ENCODE results near the gene SUMO2.

Gene SUMO2

DNA sequence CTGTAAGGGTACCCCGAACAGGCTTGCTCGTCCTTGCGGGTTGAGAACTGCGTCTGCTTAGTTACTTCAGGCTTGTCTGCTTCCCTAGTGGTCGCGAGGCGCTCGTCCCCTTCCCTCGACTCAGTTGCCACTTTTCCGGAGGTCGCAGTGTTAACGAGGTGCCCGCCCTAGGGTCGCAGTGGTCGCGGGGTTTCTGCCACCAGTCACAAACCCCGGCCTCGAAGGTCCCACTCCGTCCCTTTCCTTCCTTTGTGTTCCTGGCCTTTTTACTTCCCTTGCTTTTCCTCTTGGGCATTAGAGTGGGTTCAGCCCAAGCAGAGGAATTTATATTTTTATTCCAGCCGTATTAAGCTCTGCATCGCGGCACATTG, 23.0 kb upstream of the SUMO2 start:
- ATAC-seq, result peak; percentile 9
- TF ChIP-seq PPARA (CRISPR knock-in tag; IDR thresholded peaks at IDR 0.05; ENCODE audit: borderline replicate concordance) (no peak), ZFP3 (CRISPR knock-in tag; IDR thresholded peaks at IDR 0.05) (no peak), CSDC2 (CRISPR knock-in tag; IDR thresholded peaks at IDR 0.05) (no peak), ZNF70 (CRISPR knock-in tag; IDR thresholded peaks at IDR 0.05) (no peak), ZFP30 (CRISPR knock-in tag; IDR thresholded peaks at IDR 0.05) (no peak), ARNTL (CRISPR knock-in tag; IDR thresholded peaks at IDR 0.05; ENCODE audit: borderline replicate concordance, low read depth) (no peak)
- TF ChIP-seq, protein P1, sequence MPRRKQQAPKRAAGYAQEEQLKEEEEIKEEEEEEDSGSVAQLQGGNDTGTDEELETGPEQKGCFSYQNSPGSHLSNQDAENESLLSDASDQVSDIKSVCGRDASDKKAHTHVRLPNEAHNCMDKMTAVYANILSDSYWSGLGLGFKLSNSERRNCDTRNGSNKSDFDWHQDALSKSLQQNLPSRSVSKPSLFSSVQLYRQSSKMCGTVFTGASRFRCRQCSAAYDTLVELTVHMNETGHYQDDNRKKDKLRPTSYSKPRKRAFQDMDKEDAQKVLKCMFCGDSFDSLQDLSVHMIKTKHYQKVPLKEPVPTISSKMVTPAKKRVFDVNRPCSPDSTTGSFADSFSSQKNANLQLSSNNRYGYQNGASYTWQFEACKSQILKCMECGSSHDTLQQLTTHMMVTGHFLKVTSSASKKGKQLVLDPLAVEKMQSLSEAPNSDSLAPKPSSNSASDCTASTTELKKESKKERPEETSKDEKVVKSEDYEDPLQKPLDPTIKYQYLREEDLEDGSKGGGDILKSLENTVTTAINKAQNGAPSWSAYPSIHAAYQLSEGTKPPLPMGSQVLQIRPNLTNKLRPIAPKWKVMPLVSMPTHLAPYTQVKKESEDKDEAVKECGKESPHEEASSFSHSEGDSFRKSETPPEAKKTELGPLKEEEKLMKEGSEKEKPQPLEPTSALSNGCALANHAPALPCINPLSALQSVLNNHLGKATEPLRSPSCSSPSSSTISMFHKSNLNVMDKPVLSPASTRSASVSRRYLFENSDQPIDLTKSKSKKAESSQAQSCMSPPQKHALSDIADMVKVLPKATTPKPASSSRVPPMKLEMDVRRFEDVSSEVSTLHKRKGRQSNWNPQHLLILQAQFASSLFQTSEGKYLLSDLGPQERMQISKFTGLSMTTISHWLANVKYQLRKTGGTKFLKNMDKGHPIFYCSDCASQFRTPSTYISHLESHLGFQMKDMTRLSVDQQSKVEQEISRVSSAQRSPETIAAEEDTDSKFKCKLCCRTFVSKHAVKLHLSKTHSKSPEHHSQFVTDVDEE (CRISPR knock-in tag; IDR thresholded peaks at IDR 0.05), result no peak

DNA sequence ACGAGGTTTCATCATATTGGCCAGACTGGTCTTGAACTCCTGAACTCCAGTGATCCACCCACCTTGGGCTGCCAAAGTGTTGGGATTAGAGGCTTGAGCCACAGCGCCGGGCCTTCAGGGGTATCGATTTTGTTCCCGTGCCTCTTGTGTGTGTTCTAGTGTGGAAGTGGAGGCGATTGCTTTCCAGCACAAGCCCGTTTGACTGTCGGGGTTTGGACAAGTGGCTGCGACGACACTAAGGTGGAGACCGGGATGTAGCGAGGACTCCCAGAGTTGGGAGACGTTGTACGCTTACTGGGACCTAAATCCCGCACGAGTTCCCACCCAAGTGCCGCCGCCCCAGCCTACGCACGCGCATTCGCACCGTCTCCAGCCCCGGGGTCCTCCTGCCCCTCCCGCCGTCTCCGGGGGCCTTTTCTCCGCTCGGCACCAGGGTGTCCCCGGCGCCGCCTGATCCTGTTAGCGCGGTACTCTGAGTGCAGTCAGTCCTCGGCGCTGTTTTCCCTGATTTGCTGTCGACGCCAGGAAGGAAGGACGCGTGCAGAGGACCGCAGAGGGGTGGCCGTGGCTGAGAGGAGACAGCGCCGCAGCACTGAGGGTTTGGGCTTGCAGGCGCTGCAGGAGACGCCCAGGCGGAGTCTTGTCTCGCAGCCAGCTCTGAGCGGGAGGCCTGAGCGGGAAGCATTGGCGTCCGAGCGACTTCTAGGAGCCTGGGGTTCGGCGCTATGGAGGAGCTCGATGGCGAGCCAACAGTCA, 22.5 kb upstream of the SUMO2 start, which contains the start of gene NUP85:
TSS of gene NUP85 (plus strand) at position 643 of the 756 bp plus-strand sequence. CDS start at position 726, 83 bp downstream.
- TF ChIP-seq, protein P1 (CRISPR knock-in tag; IDR thresholded peaks at IDR 0.05), result 0 out of 2 replicates have a peak, but pooled peaks have one; percentile 49
- TF ChIP-seq ZNF70 (CRISPR knock-in tag; IDR thresholded peaks at IDR 0.05), result 0 out of 2 replicates have a peak, but pooled peaks have one; percentile 9
- TF ChIP-seq, protein P2, sequence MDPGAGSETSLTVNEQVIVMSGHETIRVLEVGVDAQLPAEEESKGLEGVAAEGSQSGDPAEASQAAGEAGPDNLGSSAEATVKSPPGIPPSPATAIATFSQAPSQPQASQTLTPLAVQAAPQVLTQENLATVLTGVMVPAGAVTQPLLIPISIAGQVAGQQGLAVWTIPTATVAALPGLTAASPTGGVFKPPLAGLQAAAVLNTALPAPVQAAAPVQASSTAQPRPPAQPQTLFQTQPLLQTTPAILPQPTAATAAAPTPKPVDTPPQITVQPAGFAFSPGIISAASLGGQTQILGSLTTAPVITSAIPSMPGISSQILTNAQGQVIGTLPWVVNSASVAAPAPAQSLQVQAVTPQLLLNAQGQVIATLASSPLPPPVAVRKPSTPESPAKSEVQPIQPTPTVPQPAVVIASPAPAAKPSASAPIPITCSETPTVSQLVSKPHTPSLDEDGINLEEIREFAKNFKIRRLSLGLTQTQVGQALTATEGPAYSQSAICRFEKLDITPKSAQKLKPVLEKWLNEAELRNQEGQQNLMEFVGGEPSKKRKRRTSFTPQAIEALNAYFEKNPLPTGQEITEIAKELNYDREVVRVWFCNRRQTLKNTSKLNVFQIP (CRISPR knock-in tag; IDR thresholded peaks at IDR 0.05; ENCODE audit: borderline replicate concordance, low read depth), result 0 out of 2 replicates have a peak, but pooled peaks have one; percentile 26
- TF ChIP-seq ZNF8 (CRISPR knock-in tag; IDR thresholded peaks at IDR 0.05), result no peak
- peak; percentile 89 for ATAC-seq

DNA sequence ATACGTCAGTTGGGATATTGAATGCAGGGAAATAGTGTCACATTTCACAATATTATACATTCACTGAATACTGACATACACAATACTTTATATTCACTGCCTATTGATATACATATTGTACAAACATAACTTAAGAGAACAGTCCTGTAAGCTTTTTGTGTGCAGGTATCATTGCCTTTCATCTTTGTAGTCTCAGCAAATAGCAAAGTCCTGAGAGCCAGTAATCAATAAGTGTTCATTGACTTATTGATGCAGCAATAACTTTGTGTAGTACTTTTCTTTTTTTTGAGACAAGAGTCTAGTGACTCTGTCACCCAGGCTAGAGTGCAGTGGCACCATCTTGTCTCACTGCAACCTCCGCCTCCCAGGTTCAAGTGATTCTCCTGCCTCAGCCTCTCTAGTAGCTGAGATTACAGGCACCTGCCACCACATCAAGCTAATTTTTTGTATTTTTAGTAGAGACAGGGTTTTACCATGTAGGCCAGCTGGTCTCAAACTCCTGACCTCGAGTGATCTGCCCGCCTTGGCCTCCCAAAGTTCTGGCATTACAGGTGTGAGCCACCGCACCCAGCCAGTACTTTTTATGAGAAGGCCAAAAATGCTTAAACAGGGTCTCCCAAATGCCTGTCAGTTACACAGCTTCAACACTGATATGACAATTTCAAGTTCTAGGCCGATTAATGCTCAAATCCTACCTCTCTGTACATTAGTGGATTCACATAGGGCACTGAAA, 17.3 kb upstream of the SUMO2 start:
- ATAC-seq, result no peak
- TF ChIP-seq PPARA (CRISPR knock-in tag; IDR thresholded peaks at IDR 0.05; ENCODE audit: borderline replicate concordance), result no peak
- TF ChIP-seq TCF4 (CRISPR knock-in tag; IDR thresholded peaks at IDR 0.05; ENCODE audit: borderline replicate concordance), result no peak
- no peak for TF ChIP-seq BACH2 (CRISPR knock-in tag; IDR thresholded peaks at IDR 0.05; ENCODE audit: borderline replicate concordance)
- no peak for TF ChIP-seq ZFP3 (CRISPR knock-in tag; IDR thresholded peaks at IDR 0.05)
- TF ChIP-seq, protein P3, sequence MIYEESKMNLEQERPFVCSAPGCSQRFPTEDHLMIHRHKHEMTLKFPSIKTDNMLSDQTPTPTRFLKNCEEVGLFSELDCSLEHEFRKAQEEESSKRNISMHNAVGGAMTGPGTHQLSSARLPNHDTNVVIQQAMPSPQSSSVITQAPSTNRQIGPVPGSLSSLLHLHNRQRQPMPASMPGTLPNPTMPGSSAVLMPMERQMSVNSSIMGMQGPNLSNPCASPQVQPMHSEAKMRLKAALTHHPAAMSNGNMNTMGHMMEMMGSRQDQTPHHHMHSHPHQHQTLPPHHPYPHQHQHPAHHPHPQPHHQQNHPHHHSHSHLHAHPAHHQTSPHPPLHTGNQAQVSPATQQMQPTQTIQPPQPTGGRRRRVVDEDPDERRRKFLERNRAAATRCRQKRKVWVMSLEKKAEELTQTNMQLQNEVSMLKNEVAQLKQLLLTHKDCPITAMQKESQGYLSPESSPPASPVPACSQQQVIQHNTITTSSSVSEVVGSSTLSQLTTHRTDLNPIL (CRISPR knock-in tag; IDR thresholded peaks at IDR 0.05; ENCODE audit: low read depth), result no peak
- TF ChIP-seq CSDC2 (CRISPR knock-in tag; IDR thresholded peaks at IDR 0.05), result no peak
- no peak for TF ChIP-seq ZNF565 (CRISPR knock-in tag; conservative IDR thresholded peaks at IDR 0.05; ENCODE audit: low read depth)
- no peak for TF ChIP-seq ZNF70 (CRISPR knock-in tag; IDR thresholded peaks at IDR 0.05)
- TF ChIP-seq ISL1 (CRISPR knock-in tag; IDR thresholded peaks at IDR 0.05), result no peak

DNA sequence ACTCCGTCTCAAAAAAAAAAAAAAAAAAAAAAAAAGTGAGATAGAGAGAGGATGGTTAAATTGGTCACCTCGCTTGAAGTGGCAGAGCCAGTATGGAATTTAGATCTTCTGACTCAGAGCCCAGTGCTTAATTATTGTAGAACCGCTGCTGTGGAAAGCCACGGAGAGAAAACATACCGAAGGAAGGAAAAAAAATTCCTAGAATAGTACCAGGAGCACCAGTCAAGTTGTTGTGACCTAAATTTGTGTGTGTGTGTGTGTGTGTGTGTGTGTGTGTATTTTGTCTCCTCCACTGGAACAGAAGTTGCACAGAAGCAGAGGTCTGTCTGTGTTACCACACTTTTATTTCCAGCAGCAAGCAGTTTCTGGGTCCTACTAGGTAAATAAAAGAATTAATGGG, 12.1 kb upstream of the SUMO2 start:
- no peak for ATAC-seq
- TF ChIP-seq ZNF565 (CRISPR knock-in tag; conservative IDR thresholded peaks at IDR 0.05; ENCODE audit: low read depth), result no peak
- no peak for TF ChIP-seq CSDC2 (CRISPR knock-in tag; IDR thresholded peaks at IDR 0.05)
- no peak for TF ChIP-seq ZNF8 (CRISPR knock-in tag; IDR thresholded peaks at IDR 0.05)
- TF ChIP-seq ISL1 (CRISPR knock-in tag; IDR thresholded peaks at IDR 0.05), result no peak
- TF ChIP-seq ZC3H10 (CRISPR knock-in tag; IDR thresholded peaks at IDR 0.05), result no peak

Data from SK-N-SH treated with all-trans-retinoic acid at 6 μM for 48 hours (cell line).